ENCODE results near the gene GHR. TPM values are rescaled to one million over a fixed set of nuclear protein-coding genes. Genes with fewer than 3 reads are reported as not detected.

GHR gene
- total and polyA plus RNA-seq, 3 donors from 2014 or later = 3.3 to 4.7 (median 3.7) TPM

GRCh38 chr5:42636946-42637345 is 213.7 kb downstream of the GHR start:
- TF ChIP-seq POLR2A (IDR thresholded peaks at IDR 0.05) = no peak
- TF ChIP-seq, protein P1, sequence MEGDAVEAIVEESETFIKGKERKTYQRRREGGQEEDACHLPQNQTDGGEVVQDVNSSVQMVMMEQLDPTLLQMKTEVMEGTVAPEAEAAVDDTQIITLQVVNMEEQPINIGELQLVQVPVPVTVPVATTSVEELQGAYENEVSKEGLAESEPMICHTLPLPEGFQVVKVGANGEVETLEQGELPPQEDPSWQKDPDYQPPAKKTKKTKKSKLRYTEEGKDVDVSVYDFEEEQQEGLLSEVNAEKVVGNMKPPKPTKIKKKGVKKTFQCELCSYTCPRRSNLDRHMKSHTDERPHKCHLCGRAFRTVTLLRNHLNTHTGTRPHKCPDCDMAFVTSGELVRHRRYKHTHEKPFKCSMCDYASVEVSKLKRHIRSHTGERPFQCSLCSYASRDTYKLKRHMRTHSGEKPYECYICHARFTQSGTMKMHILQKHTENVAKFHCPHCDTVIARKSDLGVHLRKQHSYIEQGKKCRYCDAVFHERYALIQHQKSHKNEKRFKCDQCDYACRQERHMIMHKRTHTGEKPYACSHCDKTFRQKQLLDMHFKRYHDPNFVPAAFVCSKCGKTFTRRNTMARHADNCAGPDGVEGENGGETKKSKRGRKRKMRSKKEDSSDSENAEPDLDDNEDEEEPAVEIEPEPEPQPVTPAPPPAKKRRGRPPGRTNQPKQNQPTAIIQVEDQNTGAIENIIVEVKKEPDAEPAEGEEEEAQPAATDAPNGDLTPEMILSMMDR (IDR thresholded peaks at IDR 0.05) = no peak
- intact Hi-C loops (cut with DNase I; ENCODE audit: low total_unique reads) = no loop called here
- no peak for DNase-seq
- Histone ChIP-seq H3K36me3 (ENCODE audit: low read depth, missing control alignments) (no peaks in the 10 kb centered on the region), H3K27me3 (no peaks in the 10 kb centered on the region), H3K4me3 (no peak overlapping the region), H3K27ac (no peak overlapping the region), H3K9me3 (no peaks in the 10 kb centered on the region), H3K4me1 (no peaks in the 10 kb centered on the region)
- 65 to 85% methylated on average over 1 of the region's 1 CpG for WGBS, 2 donors

DNA sequence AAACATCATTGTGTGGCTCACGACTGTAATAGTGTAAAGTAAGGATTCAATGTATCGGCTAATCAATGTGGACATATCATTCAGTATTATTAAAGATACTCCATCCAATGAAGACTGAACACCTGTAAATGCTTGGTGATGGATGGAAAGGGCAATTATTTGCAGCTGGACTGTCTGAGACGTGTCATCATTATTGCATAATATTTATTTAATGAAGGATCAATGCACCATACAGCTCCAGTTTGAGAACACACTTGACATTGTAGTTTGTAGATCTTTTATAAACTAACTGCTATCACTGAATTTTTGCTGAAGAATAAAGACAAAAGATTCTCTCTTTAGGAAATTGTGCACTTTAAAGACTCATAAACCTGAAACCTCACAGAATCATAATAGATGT is 215.7 kb downstream of the GHR start:
- 88 to 95% methylated on average over 3 of the region's 3 CpGs for WGBS, 2 donors
- no peak for DNase-seq
- no peaks in the 10 kb centered on the region for H3K36me3 ChIP-seq (ENCODE audit: low read depth, missing control alignments)
- H3K4me3 ChIP-seq = no peak overlapping the region
- intact Hi-C loops (cut with DNase I; ENCODE audit: low total_unique reads) = no loop called here
- H3K4me1 ChIP-seq = no peaks in the 10 kb centered on the region
- H3K27ac ChIP-seq = no peak overlapping the region
- no peak for TF ChIP-seq POLR2A (IDR thresholded peaks at IDR 0.05)
- no peaks in the 10 kb centered on the region for H3K9me3 ChIP-seq
- no peaks in the 10 kb centered on the region for H3K27me3 ChIP-seq

- no peak for TF ChIP-seq POLR2A (IDR thresholded peaks at IDR 0.05)
- TF ChIP-seq, protein P1 (IDR thresholded peaks at IDR 0.05) = no peak
- WGBS, 2 donors = 80 to 94% methylated on average over 2 of the region's 2 CpGs
- H3K4me1 ChIP-seq = no peaks in the 10 kb centered on the region
These were observed 217.6 kb downstream of the GHR start for GRCh38 chr5:42640835-42641234.

GRCh38 chr5:42641336-42642005 is 218.2 kb downstream of the GHR start:
- Histone ChIP-seq H3K27me3 (no peaks in the 10 kb centered on the region), H3K4me1 (no peaks in the 10 kb centered on the region), H3K27ac (no peak overlapping the region), H3K36me3 (ENCODE audit: low read depth, missing control alignments) (no peaks in the 10 kb centered on the region), H3K9me3 (no peaks in the 10 kb centered on the region), H3K4me3 (no peak overlapping the region)
- TF ChIP-seq POLR2A (IDR thresholded peaks at IDR 0.05) = no peak
- TF ChIP-seq, protein P1 (IDR thresholded peaks at IDR 0.05) = no peak
- DNase-seq = no peak
- 94 to 98% methylated on average over 4 of the region's 4 CpGs for WGBS, 2 donors
- intact Hi-C loops (cut with DNase I; ENCODE audit: low total_unique reads) = no loop called here

More at GRCh38 chr5:42640835-42641234, 217.6 kb downstream of the GHR start:
- Histone ChIP-seq H3K27ac (no peak overlapping the region), H3K4me3 (no peak overlapping the region), H3K27me3 (no peaks in the 10 kb centered on the region), H3K36me3 (ENCODE audit: low read depth, missing control alignments) (no peaks in the 10 kb centered on the region), H3K9me3 (no peaks in the 10 kb centered on the region)
- intact Hi-C loops (cut with DNase I; ENCODE audit: low total_unique reads) = no loop called here
- DNase-seq = no peak

GRCh38 chr5:42642006-42642405 is 218.8 kb downstream of the GHR start:
- TF ChIP-seq, protein P1 (IDR thresholded peaks at IDR 0.05) = no peak
- TF ChIP-seq POLR2A (IDR thresholded peaks at IDR 0.05) = no peak
- intact Hi-C loops (cut with DNase I; ENCODE audit: low total_unique reads) = no loop called here

More at GRCh38 chr5:42642006-42642405, 218.8 kb downstream of the GHR start:
- Histone ChIP-seq H3K36me3 (ENCODE audit: low read depth, missing control alignments) (no peaks in the 10 kb centered on the region), H3K4me3 (no peak overlapping the region), H3K9me3 (no peaks in the 10 kb centered on the region), H3K27me3 (no peaks in the 10 kb centered on the region), H3K27ac (no peak overlapping the region), H3K4me1 (no peaks in the 10 kb centered on the region)
- no peak for DNase-seq
- 92 to 96% methylated on average over 4 of the region's 4 CpGs for WGBS, 2 donors
